Retinal pigment epithelial cell (primary cell): ENCODE data around the gene MAPK10.

Experiments used
- DNase-seq: peaks from one replicate; pipeline ENCODE4 v3.0.0-alpha.2; 2010; ENCODE audit warnings: low read depth
- H3K4me3 ChIP-seq: 2 replicates; pipeline ENCODE4 v1.5.1; 2011; ENCODE audit warnings: mild to moderate bottlenecking, low read length, control low read depth, moderate library complexity
- TF ChIP-seq, protein P1 (sequence below): conservative IDR thresholded peaks from 2 replicates; pipeline ENCODE4 v1.5.1; 2011; ENCODE audit warnings: low read depth, low read length, control low read depth, inconsistent platforms

Gene MAPK10

DNA sequence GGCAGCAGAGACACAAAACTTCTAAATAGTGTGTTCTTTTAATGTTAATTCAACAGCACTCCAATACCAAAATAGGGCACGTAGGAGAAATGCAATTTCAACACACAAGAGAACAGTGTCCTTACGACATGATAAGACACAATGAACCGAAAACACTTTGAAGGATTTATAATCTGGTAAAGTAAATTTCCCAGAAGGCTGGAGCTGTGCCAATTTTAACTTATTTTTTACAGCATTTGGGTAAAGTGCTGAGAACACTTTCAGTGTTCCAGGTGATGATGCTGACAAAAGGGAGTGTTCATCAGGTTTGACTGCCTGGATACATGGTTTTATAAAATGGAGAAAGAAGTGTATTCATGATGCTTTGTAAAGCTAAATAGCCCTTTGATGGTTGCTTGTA is 76.5 kb downstream of the MAPK10 start:
- TF ChIP-seq, protein P1, sequence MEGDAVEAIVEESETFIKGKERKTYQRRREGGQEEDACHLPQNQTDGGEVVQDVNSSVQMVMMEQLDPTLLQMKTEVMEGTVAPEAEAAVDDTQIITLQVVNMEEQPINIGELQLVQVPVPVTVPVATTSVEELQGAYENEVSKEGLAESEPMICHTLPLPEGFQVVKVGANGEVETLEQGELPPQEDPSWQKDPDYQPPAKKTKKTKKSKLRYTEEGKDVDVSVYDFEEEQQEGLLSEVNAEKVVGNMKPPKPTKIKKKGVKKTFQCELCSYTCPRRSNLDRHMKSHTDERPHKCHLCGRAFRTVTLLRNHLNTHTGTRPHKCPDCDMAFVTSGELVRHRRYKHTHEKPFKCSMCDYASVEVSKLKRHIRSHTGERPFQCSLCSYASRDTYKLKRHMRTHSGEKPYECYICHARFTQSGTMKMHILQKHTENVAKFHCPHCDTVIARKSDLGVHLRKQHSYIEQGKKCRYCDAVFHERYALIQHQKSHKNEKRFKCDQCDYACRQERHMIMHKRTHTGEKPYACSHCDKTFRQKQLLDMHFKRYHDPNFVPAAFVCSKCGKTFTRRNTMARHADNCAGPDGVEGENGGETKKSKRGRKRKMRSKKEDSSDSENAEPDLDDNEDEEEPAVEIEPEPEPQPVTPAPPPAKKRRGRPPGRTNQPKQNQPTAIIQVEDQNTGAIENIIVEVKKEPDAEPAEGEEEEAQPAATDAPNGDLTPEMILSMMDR: no peak
- H3K4me3 ChIP-seq: no peak overlapping the region
- DNase-seq: no peak

DNA sequence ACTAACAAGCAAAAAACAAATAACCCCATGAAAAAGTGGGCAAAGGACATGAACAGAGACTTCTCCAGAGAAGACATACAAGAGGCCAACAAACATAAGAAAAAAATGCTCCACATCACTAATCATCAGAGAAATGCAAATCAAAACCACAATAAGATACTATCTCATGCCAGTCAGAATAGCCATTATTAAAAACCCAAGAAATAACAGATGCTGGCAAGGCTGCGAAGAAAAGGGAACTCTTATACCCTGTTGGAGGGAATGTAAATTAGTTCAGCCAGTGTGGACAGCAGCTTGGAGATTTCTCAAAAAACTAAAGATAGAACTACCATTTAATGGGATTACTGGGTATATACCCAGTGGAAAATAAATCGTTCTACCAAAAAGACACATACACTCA is 79.6 kb downstream of the MAPK10 start:
- no peak for DNase-seq
- TF ChIP-seq, protein P1: no peak
- no peak overlapping the region for H3K4me3 ChIP-seq

DNA sequence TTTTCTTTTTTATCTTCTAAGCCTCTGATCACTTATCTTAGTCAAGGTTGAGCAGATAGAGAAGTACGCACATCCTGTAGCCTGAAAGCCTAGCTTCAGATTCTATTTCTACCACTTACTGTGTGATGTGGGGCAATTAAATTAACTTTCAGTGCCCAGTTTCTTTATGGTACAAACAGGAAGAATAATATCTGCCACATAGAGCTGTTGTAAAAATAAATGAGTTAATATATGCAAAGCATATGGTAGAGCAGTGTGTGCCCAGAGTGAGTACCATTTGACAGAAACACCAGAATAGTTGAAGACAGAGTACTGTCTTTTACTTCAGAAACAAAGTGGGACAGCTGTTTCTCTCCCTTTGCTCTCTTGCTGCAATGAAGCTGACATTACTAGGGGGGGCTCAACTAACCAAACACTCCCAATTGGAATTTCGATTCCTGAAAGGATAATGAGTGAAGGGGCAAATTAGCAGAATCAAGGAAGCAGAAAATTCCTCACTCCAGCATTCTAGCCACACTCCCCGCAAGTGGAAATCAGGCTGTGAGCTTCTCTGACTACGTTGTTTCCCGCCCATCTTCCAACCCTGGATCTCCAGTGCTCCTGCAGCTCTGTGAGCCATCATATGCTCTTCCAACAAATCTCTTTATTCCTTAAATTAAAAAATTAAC is 80.4 kb downstream of the MAPK10 start:
- TF ChIP-seq, protein P1: no peak
- H3K4me3 ChIP-seq: no peak overlapping the region
- no peak for DNase-seq

DNA sequence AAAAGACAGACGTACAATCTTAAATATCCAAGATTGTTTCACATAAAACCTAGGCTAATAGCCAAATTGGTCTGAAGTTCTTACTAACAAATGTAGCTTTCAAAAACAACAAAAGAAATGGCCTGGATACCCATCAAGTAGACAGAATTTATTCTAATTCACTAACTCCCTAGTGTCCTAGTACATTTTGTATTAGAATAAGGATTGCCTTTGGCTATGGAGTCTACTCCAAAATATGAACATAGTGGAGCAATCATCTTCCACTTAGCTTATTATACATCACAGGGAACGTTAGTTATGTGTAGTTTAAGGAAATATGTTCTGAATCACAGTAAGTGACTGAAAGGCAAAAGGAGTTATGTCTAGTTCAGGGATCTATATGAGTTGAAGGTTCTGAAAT is 81.7 kb downstream of the MAPK10 start:
- TF ChIP-seq, protein P1: no peak
- no peak for DNase-seq
- H3K4me3 ChIP-seq: no peak overlapping the region

DNA sequence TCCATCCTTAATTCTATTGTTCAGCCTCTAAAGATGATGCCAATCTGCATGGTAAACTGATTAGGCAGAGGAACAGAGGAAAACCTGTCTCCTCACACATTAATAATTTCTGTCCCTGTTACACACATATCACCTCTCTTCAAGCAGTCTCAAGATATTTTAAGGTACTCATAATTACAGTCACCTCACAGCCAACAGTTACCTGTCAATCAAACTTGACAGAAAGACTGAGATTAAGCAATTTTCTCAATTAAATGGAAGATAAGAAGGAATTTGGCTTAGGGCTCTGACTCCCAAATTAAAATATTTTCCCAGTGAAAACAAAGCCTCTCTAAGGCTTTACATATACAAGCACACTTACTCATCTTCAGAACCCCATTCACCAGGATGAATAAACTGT is 85.2 kb downstream of the MAPK10 start:
- TF ChIP-seq, protein P1: no peak
- no peak overlapping the region for H3K4me3 ChIP-seq
- DNase-seq: no peak

DNA sequence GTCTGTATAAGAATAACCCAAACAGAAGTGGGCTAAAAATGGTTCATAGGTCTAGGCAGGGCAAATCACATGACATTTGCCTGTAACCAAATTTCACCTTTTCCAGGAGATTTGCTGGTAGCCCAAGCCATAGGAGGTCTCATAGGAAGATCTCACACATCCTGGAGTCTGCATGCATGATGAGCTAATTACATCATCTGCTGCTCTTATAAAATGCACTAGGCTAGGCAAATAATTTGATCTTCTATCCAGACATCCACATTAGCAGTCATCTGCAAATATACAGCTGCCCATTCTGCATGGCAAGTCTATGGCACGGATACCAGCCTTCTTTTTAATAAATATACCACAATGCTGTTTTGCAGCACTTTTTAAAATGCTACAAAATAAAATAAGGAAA is 87.2 kb downstream of the MAPK10 start:
- no peak for DNase-seq
- TF ChIP-seq, protein P1: no peak

DNA sequence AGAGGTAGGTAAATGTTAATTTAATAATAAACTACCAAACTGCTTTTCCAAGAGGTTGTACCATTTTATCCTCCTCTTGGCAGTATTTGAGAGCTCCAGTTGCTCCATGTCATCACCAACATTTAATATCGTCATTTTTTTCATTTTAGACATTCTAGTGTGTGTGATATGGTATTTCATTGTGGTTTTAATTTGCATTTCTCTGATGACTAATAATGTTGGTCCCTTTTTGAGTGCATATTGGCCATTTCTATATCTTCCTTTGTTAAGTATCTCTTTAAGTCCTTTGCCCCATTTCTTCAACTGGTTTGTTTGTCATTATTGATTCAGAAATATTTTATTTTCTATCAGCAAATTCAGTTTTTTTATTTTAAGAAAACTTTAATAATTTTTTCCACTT is 88.8 kb downstream of the MAPK10 start:
- no peak overlapping the region for H3K4me3 ChIP-seq
- no peak for DNase-seq
- TF ChIP-seq, protein P1: no peak

More for the DNA sequence above, 87.2 kb downstream of the MAPK10 start:
- no peak overlapping the region for H3K4me3 ChIP-seq
